Choroid plexus epithelial cell (primary cell): ENCODE results near the gene OPCML.

Source experiments
- DNase-seq: peaks from one replicate; pipeline ENCODE4 v3.0.0-alpha.2; 2010; ENCODE audit warnings: low read depth
- H3K4me3 ChIP-seq: 2 replicates; pipeline ENCODE4 v1.5.1; 2011; ENCODE audit warnings: low read depth, mild to moderate bottlenecking, control low read depth, low read length, moderate library complexity
- TF ChIP-seq, protein P1 (sequence below): conservative IDR thresholded peaks from 2 replicates; pipeline ENCODE4 v1.5.1; 2011; ENCODE audit warnings: low read depth, mild to moderate bottlenecking, control low read depth, inconsistent platforms, low read length, moderate library complexity

Gene OPCML

DNA sequence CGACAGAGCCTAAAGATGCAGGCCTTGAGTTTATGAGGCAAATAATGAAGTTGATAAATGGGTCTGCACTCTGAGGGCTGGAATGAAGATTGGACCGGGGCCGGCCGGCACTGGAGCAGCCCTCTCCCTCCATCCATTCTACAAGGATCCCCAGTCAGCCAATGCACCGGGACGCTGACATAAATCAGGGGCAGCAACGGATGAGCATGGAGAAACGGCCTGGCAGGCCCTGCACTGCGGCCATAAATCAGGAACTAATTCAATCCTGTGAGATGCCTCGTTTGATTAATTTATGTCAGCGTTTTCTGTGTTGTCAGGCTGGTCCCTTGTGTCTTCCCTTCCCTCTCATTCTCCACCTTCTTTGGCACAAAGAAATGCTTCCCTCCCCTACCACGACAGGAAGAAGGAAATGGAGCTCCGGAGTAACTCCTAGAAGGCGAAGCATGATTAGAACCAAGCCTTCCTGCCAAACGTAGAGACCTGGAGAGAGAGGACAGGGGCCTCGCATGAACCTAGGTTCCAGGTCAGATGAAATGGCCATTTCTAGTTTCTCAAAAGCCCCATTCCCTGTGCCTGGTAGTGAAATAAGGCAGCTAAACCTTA is 358.4 kb downstream of the OPCML start:
- no peak overlapping the region for H3K4me3 ChIP-seq
- TF ChIP-seq, protein P1, sequence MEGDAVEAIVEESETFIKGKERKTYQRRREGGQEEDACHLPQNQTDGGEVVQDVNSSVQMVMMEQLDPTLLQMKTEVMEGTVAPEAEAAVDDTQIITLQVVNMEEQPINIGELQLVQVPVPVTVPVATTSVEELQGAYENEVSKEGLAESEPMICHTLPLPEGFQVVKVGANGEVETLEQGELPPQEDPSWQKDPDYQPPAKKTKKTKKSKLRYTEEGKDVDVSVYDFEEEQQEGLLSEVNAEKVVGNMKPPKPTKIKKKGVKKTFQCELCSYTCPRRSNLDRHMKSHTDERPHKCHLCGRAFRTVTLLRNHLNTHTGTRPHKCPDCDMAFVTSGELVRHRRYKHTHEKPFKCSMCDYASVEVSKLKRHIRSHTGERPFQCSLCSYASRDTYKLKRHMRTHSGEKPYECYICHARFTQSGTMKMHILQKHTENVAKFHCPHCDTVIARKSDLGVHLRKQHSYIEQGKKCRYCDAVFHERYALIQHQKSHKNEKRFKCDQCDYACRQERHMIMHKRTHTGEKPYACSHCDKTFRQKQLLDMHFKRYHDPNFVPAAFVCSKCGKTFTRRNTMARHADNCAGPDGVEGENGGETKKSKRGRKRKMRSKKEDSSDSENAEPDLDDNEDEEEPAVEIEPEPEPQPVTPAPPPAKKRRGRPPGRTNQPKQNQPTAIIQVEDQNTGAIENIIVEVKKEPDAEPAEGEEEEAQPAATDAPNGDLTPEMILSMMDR = no peak
- DNase-seq = no peak

DNA sequence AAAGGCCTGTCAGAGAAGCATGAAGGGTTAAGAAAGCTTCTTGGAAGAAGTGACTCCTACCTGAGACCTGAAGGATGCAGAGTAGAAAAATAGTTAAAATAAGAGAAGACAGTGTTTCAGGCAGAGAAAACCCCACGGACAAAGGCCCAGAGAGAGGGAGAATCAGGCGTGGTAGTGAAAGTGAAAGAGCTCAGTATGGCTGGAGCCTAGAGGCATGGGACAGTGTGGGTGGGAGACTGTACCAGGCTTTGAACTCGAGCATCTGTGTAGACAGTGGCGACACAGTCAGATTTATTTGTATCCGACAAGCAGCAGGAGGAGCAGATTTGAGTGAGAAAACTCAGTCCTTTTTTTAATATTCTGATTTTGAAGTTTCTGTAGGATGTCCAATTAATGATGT is 360.0 kb downstream of the OPCML start:
- no peak for DNase-seq
- TF ChIP-seq, protein P1 = no peak
- H3K4me3 ChIP-seq = no peak overlapping the region

DNA sequence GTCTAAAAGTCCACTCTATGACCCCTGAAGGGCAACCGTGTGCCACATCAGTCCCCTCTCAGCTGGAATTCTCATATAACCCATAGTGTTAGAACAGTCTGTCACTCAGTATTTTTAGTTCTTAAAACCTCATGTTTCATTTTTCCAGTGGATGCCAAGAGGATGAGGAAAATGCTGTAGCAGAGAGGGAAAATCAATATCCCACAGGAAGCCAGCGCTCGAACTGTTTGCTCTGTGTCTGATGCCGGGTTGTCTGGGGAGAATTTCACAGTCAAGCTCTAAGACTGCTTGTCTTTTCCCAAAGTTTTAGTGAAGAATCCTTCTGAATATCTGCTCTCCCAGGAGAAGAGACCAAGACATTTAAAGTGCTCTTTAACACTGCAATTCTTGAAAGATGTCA is 360.9 kb downstream of the OPCML start:
- no peak for DNase-seq
- no peak overlapping the region for H3K4me3 ChIP-seq
- TF ChIP-seq, protein P1 = no peak

DNA sequence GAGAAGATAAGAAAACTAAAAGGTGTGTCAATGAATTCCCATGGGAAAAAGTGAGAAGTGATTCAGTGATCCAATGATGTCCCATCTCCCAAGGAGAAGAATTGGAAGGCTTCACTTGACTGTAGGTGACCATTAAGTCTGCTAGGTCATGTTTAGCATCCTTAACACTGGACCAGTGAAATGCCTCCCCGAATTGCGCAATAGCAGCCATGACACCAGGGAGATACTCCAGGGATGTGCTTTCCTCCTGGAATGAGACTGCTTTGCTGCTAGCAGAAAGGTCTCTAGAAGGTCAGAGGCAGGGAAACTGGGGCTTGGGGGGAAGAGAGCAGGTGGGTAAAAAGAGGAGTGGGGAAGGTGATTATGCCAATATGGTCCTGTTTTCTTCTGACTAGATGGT is 364.3 kb downstream of the OPCML start:
- TF ChIP-seq, protein P1 = no peak
- no peak overlapping the region for H3K4me3 ChIP-seq
- DNase-seq = no peak

DNA sequence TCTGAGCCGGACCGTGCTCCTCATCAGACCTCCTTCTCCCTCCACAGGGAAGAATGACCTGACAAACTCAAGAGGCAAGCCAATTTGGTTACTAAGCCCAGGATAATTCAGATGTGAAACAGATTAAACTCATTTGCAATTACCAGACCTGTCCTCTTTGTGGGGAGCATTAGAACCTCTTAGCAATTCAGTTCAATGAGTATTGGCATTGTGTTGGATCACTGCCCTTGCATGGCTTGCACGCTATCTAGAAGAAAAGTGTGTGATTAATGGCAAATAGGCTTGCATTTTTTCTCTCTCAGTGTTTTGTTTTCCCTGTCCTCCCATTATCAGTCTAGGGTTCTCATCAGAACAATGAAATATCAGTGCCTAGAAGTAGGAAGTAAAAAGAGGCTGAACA is 365.6 kb downstream of the OPCML start:
- TF ChIP-seq, protein P1 = no peak
- H3K4me3 ChIP-seq = no peak overlapping the region
- DNase-seq = no peak

DNA sequence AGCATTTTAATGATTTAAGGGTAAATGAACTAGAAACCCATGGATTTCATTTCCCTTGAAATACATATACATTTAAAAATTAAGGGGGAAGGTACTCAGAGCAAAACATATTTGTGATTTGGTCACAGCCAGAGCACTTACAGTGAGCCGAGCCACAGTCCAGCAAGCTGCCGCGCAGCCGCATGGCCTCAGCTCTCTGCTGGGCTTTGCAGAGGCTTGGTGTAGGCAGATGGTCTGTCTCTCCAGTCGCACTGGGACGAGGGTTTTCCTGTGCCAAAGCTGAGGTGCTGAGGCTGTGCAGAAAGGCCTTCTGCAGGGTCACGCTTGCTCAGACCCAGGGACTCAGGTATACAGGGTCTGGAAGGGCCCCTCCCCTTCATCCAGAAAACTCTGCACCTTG is 367.3 kb downstream of the OPCML start:
- TF ChIP-seq, protein P1 = no peak
- DNase-seq = no peak
- H3K4me3 ChIP-seq = no peak overlapping the region
